WTC11 (cell line): Measurements from ENCODE around the gene YKT6. TPM values are rescaled to one million over a fixed set of nuclear protein-coding genes. Genes with fewer than 3 reads are reported as not detected.

Experiments used
- ATAC-seq: fragments of 200-7000 bp; cut with Tn5 transposase; 2 replicates; pipeline ENCODE4 v1.10.0; 2021; ENCODE audit warnings: mild to moderate bottlenecking, moderate library complexity
- CTCF ChIA-PET: fragments of 300-600 bp; sonication (Branson Sonifier 250); formaldehyde crosslinking; loops from one replicate; lab custom pipeline; 2021; ENCODE audit warnings: antibody characterized with exemption; lab: Charles Lee
- POLR2A ChIA-PET: fragments of 350-600 bp; sonication (Branson Sonifier 250); formaldehyde crosslinking; loops from one replicate; lab custom pipeline; 2021; ENCODE audit warnings: antibody characterized with exemption; lab: Charles Lee
- DNase-seq: peaks from one replicate; pipeline ENCODE4 v3.0.0; 2021; ENCODE audit warnings: low spot score
- H3K27ac Mint-ChIP-seq: 2 replicates; pipeline ENCODE4 v1.8.0; 2021; ENCODE audit warnings: mixed read lengths
- H3K27me3 Mint-ChIP-seq: 2 replicates; pipeline ENCODE4 v1.8.0; 2021; ENCODE audit warnings: low read depth, mild to moderate bottlenecking, moderate library complexity, mixed read lengths
- H3K36me3 Mint-ChIP-seq: 2 replicates; pipeline ENCODE4 v1.8.0; 2021; ENCODE audit warnings: mixed read lengths
- H3K4me1 Mint-ChIP-seq: 2 replicates; pipeline ENCODE4 v1.8.0; 2022; ENCODE audit warnings: mixed read lengths
- H3K4me3 Mint-ChIP-seq: 2 replicates; pipeline ENCODE4 v1.8.0; 2021; ENCODE audit warnings: mild to moderate bottlenecking, moderate library complexity, mixed read lengths
- H3K9me3 Mint-ChIP-seq: 2 replicates; pipeline ENCODE4 v1.8.0; 2021; ENCODE audit warnings: mixed read lengths
- E2F1 ChIP-seq: sonication (generic); formaldehyde crosslinking; IDR thresholded peaks from 2 replicates; pipeline ENCODE4 v1.8.0; 2022; ENCODE audit warnings: mild to moderate bottlenecking, missing genetic modification reagents
- E2F4 ChIP-seq: sonication (generic); formaldehyde crosslinking; IDR thresholded peaks from 2 replicates; pipeline ENCODE4 v1.8.1; 2022; ENCODE audit warnings: low read depth, mild to moderate bottlenecking, moderate library complexity, missing genetic modification reagents, borderline replicate concordance
- FOXP4 ChIP-seq: sonication (generic); formaldehyde crosslinking; IDR thresholded peaks from 2 replicates; pipeline ENCODE4 v1.8.0; 2022; ENCODE audit warnings: mild to moderate bottlenecking, missing genetic modification reagents
- KAT7 ChIP-seq: sonication (generic); formaldehyde crosslinking; IDR thresholded peaks from 2 replicates; pipeline ENCODE4 v1.8.1; 2023; ENCODE audit warnings: missing genetic modification reagents, mild to moderate bottlenecking, borderline replicate concordance
- NFATC4 ChIP-seq: fragments of 250-450 bp; sonication (Bioruptor Pico); IDR thresholded peaks from 2 replicates; pipeline ENCODE4 v1.9.0; 2021; ENCODE audit warnings: mild to moderate bottlenecking
- NR3C1 ChIP-seq: sonication (generic); formaldehyde crosslinking; conservative IDR thresholded peaks from 2 replicates; pipeline ENCODE4 v1.8.1; 2023; ENCODE audit warnings: low read depth, mild to moderate bottlenecking, missing genetic modification reagents
- OVOL2 ChIP-seq: fragments of 250-450 bp; sonication (Bioruptor Pico); IDR thresholded peaks from 2 replicates; pipeline ENCODE4 v1.9.0; 2021; ENCODE audit warnings: mild to moderate bottlenecking, borderline replicate concordance
- RORB ChIP-seq: fragments of 250-450 bp; sonication (Bioruptor Pico); IDR thresholded peaks from 2 replicates; pipeline ENCODE4 v1.9.0; 2021; ENCODE audit warnings: mild to moderate bottlenecking
- SOX15 ChIP-seq: fragments of 250-450 bp; sonication (Bioruptor Pico); IDR thresholded peaks from 2 replicates; pipeline ENCODE4 v1.9.0; 2021; ENCODE audit warnings: mild to moderate bottlenecking
- SP1 ChIP-seq: sonication (generic); formaldehyde crosslinking; conservative IDR thresholded peaks from 2 replicates; pipeline ENCODE4 v1.8.1; 2022; ENCODE audit warnings: missing genetic modification reagents
- ZBTB21 ChIP-seq: sonication (generic); formaldehyde crosslinking; IDR thresholded peaks from 2 replicates; pipeline ENCODE4 v1.8.1; 2023; ENCODE audit warnings: mild to moderate bottlenecking, missing genetic modification reagents, borderline replicate concordance
- ZNF263 ChIP-seq: sonication (generic); formaldehyde crosslinking; IDR thresholded peaks from 2 replicates; pipeline ENCODE4 v1.8.1; 2022; ENCODE audit warnings: low read depth, mild to moderate bottlenecking, moderate library complexity, missing genetic modification reagents
- ZNF423 ChIP-seq: fragments of 250-450 bp; sonication (Bioruptor Pico); IDR thresholded peaks from 2 replicates; pipeline ENCODE4 v2.1.2; 2022; ENCODE audit warnings: mild to moderate bottlenecking, moderate library complexity
- total RNA-seq: library from RNA; stranded (reverse); gene quantifications from 3 replicates; pipeline ENCODE4 v1.2.3, GENCODE V29; 2021
- TF ChIP-seq, protein P1 (sequence below): sonication (generic); formaldehyde crosslinking; IDR thresholded peaks from 2 replicates; pipeline ENCODE4 v1.8.1; 2022; ENCODE audit warnings: low read depth, missing genetic modification reagents, borderline replicate concordance
- TF ChIP-seq, protein P2 (sequence below): fragments of 250-450 bp; sonication (Bioruptor Pico); IDR thresholded peaks from 2 replicates; pipeline ENCODE4 v1.9.0; 2021; ENCODE audit warnings: moderate library complexity, mild to moderate bottlenecking, inconsistent platforms, borderline replicate concordance
- TF ChIP-seq, protein P3 (sequence below): sonication (generic); formaldehyde crosslinking; IDR thresholded peaks from 2 replicates; pipeline ENCODE4 v1.8.0; 2023; ENCODE audit warnings: missing genetic modification reagents
- TF ChIP-seq, protein P4 (sequence below): fragments of 250-450 bp; sonication (Bioruptor Pico); IDR thresholded peaks from 2 replicates; pipeline ENCODE4 v1.9.0; 2021; ENCODE audit warnings: mild to moderate bottlenecking

The YKT6 gene
- total RNA-seq, 1 experiment from 2014 or later = 102 TPM

- TF ChIP-seq KAT7 (CRISPR knock-in tag) = no peak
- TF ChIP-seq E2F4 (CRISPR knock-in tag) = no peak
- no peak for TF ChIP-seq ZNF263 (CRISPR knock-in tag)
- TF ChIP-seq, protein P1, sequence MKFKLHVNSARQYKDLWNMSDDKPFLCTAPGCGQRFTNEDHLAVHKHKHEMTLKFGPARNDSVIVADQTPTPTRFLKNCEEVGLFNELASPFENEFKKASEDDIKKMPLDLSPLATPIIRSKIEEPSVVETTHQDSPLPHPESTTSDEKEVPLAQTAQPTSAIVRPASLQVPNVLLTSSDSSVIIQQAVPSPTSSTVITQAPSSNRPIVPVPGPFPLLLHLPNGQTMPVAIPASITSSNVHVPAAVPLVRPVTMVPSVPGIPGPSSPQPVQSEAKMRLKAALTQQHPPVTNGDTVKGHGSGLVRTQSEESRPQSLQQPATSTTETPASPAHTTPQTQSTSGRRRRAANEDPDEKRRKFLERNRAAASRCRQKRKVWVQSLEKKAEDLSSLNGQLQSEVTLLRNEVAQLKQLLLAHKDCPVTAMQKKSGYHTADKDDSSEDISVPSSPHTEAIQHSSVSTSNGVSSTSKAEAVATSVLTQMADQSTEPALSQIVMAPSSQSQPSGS (CRISPR knock-in tag) = no peak
- TF ChIP-seq ZNF423 (CRISPR knock-in tag) = no peak
Measured at GRCh38 chr7:44217852-44218402, 17.1 kb downstream of the YKT6 start (continued).

- peaks cover 30% of the 10 kb centered on the region for H3K4me1 Mint-ChIP-seq
- H3K4me3 Mint-ChIP-seq = no peak overlapping the region
- no peaks in the 10 kb centered on the region for H3K9me3 Mint-ChIP-seq
- TF ChIP-seq NFATC4 (CRISPR knock-in tag) (no peak), SP1 (CRISPR knock-in tag) (0 out of 2 replicates have a peak, but pooled peaks have one; percentile 13)
- CTCF ChIA-PET = interaction anchor here (0.7 to 3.5 kb wide), 22 partner anchors 12 to 347 kb away, joined by 3 to 27 read pairs (median 4); partner anchors contain the start of genes PGAM2 and YKT6
- no peaks in the 10 kb centered on the region for H3K36me3 Mint-ChIP-seq
- peak; percentile 81 for DNase-seq
- H3K27ac Mint-ChIP-seq = peak overlapping the region; percentile 54
- no peaks in the 10 kb centered on the region for H3K27me3 Mint-ChIP-seq
- peak; percentile 68 for ATAC-seq
- POLR2A ChIA-PET = interaction anchor here (0.6 kb wide), 1 partner anchor 514 kb away, joined by 3 read pairs; no protein-coding TSS in a partner anchor
Measured at GRCh38 chr7:44218418-44219201, 17.8 kb downstream of the YKT6 start.

GRCh38 chr7:44219371-44220045 lies 18.7 kb downstream of the YKT6 start:
- ChIA-PET POLR2A (no interaction called here), CTCF (interaction anchor here (0.7 to 3.5 kb wide), 7 partner anchors 13 to 315 kb away, joined by 3 to 27 read pairs (median 7); partner anchors contain the start of gene YKT6)
- no peaks in the 10 kb centered on the region for H3K27me3 Mint-ChIP-seq
- peaks cover 27% of the 10 kb centered on the region for H3K4me1 Mint-ChIP-seq
- H3K9me3 Mint-ChIP-seq = no peaks in the 10 kb centered on the region
- no peak for ATAC-seq
- H3K36me3 Mint-ChIP-seq = no peaks in the 10 kb centered on the region
- no peak overlapping the region for H3K4me3 Mint-ChIP-seq
- DNase-seq = peak; percentile 7
- H3K27ac Mint-ChIP-seq = no peak overlapping the region
- TF ChIP-seq, protein P2, sequence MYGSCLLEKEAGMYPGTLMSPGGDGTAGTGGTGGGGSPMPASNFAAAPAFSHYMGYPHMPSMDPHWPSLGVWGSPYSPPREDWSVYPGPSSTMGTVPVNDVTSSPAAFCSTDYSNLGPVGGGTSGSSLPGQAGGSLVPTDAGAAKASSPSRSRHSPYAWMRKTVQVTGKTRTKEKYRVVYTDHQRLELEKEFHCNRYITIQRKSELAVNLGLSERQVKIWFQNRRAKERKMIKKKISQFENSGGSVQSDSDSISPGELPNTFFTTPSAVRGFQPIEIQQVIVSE (CRISPR knock-in tag) = no peak
- TF ChIP-seq OVOL2 (CRISPR knock-in tag) = no peak
- no peak for TF ChIP-seq NR3C1 (CRISPR knock-in tag)
- no peak for TF ChIP-seq RORB (CRISPR knock-in tag)
- no peak for TF ChIP-seq E2F1 (CRISPR knock-in tag)
- TF ChIP-seq, protein P3, sequence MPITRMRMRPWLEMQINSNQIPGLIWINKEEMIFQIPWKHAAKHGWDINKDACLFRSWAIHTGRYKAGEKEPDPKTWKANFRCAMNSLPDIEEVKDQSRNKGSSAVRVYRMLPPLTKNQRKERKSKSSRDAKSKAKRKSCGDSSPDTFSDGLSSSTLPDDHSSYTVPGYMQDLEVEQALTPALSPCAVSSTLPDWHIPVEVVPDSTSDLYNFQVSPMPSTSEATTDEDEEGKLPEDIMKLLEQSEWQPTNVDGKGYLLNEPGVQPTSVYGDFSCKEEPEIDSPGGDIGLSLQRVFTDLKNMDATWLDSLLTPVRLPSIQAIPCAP (CRISPR knock-in tag) = no peak
- TF ChIP-seq SOX15 (CRISPR knock-in tag) = no peak
- TF ChIP-seq ZNF263 (CRISPR knock-in tag) = no peak
- TF ChIP-seq, protein P4, sequence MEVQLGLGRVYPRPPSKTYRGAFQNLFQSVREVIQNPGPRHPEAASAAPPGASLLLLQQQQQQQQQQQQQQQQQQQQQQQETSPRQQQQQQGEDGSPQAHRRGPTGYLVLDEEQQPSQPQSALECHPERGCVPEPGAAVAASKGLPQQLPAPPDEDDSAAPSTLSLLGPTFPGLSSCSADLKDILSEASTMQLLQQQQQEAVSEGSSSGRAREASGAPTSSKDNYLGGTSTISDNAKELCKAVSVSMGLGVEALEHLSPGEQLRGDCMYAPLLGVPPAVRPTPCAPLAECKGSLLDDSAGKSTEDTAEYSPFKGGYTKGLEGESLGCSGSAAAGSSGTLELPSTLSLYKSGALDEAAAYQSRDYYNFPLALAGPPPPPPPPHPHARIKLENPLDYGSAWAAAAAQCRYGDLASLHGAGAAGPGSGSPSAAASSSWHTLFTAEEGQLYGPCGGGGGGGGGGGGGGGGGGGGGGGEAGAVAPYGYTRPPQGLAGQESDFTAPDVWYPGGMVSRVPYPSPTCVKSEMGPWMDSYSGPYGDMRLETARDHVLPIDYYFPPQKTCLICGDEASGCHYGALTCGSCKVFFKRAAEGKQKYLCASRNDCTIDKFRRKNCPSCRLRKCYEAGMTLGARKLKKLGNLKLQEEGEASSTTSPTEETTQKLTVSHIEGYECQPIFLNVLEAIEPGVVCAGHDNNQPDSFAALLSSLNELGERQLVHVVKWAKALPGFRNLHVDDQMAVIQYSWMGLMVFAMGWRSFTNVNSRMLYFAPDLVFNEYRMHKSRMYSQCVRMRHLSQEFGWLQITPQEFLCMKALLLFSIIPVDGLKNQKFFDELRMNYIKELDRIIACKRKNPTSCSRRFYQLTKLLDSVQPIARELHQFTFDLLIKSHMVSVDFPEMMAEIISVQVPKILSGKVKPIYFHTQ (CRISPR knock-in tag) = no peak
- TF ChIP-seq ZBTB21 (CRISPR knock-in tag) = no peak
- TF ChIP-seq FOXP4 (CRISPR knock-in tag) = no peak
